Caco-2 (cell line): ENCODE data around the gene NIM1K. TPM values are rescaled to one million over a fixed set of nuclear protein-coding genes. Genes with fewer than 3 reads are reported as not detected.

Experiments
- BruUV-seq: library from RNA; stranded (reverse); fragments of 400-500 nt; replicated peaks from 2 replicates; lab custom pipeline; 2021; lab: Mats Ljungman, UMichigan
- CTCF ChIA-PET: fragments of 300-600 bp; sonication (Branson Sonifier 250); formaldehyde crosslinking; loops from one replicate; lab custom pipeline; 2022; ENCODE audit warnings: antibody characterized with exemption; lab: Charles Lee
- POLR2A ChIA-PET: fragments of 300-600 bp; sonication (Branson Sonifier 250); formaldehyde crosslinking; loops from one replicate; lab custom pipeline; 2022; ENCODE audit warnings: antibody characterized with exemption; lab: Charles Lee
- DNase-seq, 2 experiments: peaks; one replicate each; pipeline versions ENCODE4 v3.0.0 to v3.0.0-alpha.2; 2020 to 2022
- H3K27me3 ChIP-seq: replicated peaks from 2 replicates; pipeline ENCODE4 v1.6.0; 2011; ENCODE audit warnings: low read length; ENCODE audit not compliant: control insufficient read depth, insufficient read depth
- H3K36me3 ChIP-seq: 2 replicates; pipeline ENCODE4 v1.5.1; 2011; ENCODE audit warnings: low read length; ENCODE audit not compliant: control insufficient read depth, insufficient read depth
- H3K4me1 ChIP-seq: fragments of 250-450 bp; sonication (Bioruptor Pico); 2 replicates; pipeline ENCODE4 v1.5.1; 2020; ENCODE audit warnings: mild to moderate bottlenecking
- H3K4me3 ChIP-seq: 2 replicates; pipeline ENCODE4 v1.5.1; 2011; ENCODE audit warnings: low read depth, mild to moderate bottlenecking, control low read depth, low read length
- H3K9me3 ChIP-seq: fragments of 250-450 bp; sonication (Bioruptor Pico); 2 replicates; pipeline ENCODE4 v1.5.1; 2020; ENCODE audit warnings: mild to moderate bottlenecking, moderate library complexity
- H3K27ac Mint-ChIP-seq: one replicate; pipeline ENCODE4 v1.8.0; 2022; ENCODE audit warnings: mixed read lengths; ENCODE audit not compliant: unreplicated experiment
- H3K27me3 Mint-ChIP-seq: one replicate; pipeline ENCODE4 v1.8.0; 2022; ENCODE audit warnings: mixed read lengths; ENCODE audit not compliant: insufficient read depth, unreplicated experiment
- H3K36me3 Mint-ChIP-seq: one replicate; pipeline ENCODE4 v1.8.0; 2022; ENCODE audit warnings: mild to moderate bottlenecking, mixed read lengths; ENCODE audit not compliant: insufficient read depth, unreplicated experiment
- H3K4me1 Mint-ChIP-seq: one replicate; pipeline ENCODE4 v1.8.0; 2022; ENCODE audit warnings: low read depth, mixed read lengths; ENCODE audit not compliant: unreplicated experiment
- H3K4me3 Mint-ChIP-seq: one replicate; pipeline ENCODE4 v1.8.0; 2022; ENCODE audit warnings: mild to moderate bottlenecking, moderate library complexity, mixed read lengths; ENCODE audit not compliant: unreplicated experiment
- H3K9me3 Mint-ChIP-seq: one replicate; pipeline ENCODE4 v1.8.0; 2022; ENCODE audit warnings: mixed read lengths; ENCODE audit not compliant: unreplicated experiment
- intact Hi-C: fragments of 100-400 bp; cut with micrococcal nuclease; formaldehyde crosslinking; loops from one replicate; pipeline ENCODE4 v1.10.0; 2022; ENCODE audit not compliant: unreplicated experiment
- total RNA-seq: library from RNA; stranded (reverse); gene quantifications from 2 replicates; pipeline ENCODE4 v1.2.3, GENCODE V29; 2022
- TF ChIP-seq, protein P1 (sequence below), 2 experiments: fragments of 200-600 bp in 1 of 2; IDR thresholded peaks; 1 replicate in 1 of 2; 2 replicates in 1 of 2; pipeline versions ENCODE4 v1.5.1 to v1.8.0; 2011 to 2022; ENCODE audit warnings: antibody characterized with exemption in 1 of 2, control low read depth in 1 of 2, inconsistent platforms in 1 of 2, low read depth in 1 of 2, low read length in 1 of 2, mild to moderate bottlenecking in 1 of 2, moderate library complexity in 1 of 2; ENCODE audit not compliant: insufficient read depth in 1 of 2, severe bottlenecking in 1 of 2, unreplicated experiment in 1 of 2

Gene NIM1K
- total RNA-seq, 1 experiment from 2014 or later, result not detected

DNA sequence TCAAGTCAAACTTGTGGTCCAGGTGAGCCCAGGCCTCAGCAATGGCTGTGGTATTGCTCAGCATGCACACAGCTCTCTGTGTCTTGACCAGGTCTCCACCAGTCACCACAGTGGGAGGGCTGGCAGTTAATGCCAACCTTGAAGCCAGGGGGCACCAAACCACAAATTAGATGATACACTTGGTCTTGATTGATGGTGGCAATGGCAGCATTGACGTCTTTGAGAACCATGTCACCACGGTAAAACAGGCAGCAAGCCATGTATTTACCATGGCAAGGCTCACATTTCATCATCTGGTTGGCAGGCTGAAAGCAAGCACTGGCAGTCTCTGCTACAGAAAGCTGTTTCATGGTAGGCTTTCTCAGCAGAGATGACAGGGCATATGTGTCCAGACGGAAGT lies 40.0 kb downstream of the NIM1K start:
- Mint-ChIP-seq H3K4me1 (no peaks in the 10 kb centered on the region), H3K36me3 (no peaks in the 10 kb centered on the region), H3K4me3 (no peak overlapping the region), H3K27me3 (no peaks in the 10 kb centered on the region), H3K27ac (no peak overlapping the region), H3K9me3 (no peaks in the 10 kb centered on the region)
- intact Hi-C loops, result no loop called here
- CTCF ChIA-PET, result interaction anchor here (1.1 kb wide), 1 partner anchor 158 kb away, joined by 3 read pairs; no protein-coding TSS in a partner anchor
- Histone ChIP-seq H3K4me3 (no peak overlapping the region), H3K9me3 (no peaks in the 10 kb centered on the region), H3K36me3 (no peaks in the 10 kb centered on the region), H3K27me3 (no peaks in the 10 kb centered on the region), H3K4me1 (no peaks in the 10 kb centered on the region)
- TF ChIP-seq, protein P1, sequence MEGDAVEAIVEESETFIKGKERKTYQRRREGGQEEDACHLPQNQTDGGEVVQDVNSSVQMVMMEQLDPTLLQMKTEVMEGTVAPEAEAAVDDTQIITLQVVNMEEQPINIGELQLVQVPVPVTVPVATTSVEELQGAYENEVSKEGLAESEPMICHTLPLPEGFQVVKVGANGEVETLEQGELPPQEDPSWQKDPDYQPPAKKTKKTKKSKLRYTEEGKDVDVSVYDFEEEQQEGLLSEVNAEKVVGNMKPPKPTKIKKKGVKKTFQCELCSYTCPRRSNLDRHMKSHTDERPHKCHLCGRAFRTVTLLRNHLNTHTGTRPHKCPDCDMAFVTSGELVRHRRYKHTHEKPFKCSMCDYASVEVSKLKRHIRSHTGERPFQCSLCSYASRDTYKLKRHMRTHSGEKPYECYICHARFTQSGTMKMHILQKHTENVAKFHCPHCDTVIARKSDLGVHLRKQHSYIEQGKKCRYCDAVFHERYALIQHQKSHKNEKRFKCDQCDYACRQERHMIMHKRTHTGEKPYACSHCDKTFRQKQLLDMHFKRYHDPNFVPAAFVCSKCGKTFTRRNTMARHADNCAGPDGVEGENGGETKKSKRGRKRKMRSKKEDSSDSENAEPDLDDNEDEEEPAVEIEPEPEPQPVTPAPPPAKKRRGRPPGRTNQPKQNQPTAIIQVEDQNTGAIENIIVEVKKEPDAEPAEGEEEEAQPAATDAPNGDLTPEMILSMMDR (IDR thresholded peaks at IDR 0.05; ENCODE audit: insufficient read depth in 1 of 2, low read depth in 1 of 2, low read length in 1 of 2, severe bottlenecking in 1 of 2, unreplicated experiment in 1 of 2), result peak in 1 of 2 experiments; percentile 14
- peak in 1 of 2 experiments; percentile 23 for DNase-seq
- no TSS peak for BruUV-seq
- POLR2A ChIA-PET, result no interaction called here

- ChIA-PET CTCF (interaction anchor here (1.3 kb wide), 1 partner anchor 156 kb away, joined by 3 read pairs; no protein-coding TSS in a partner anchor), POLR2A (no interaction called here)
- intact Hi-C loops, result no loop called here
Observed at GRCh38 chr5:43232943-43233833, 41.2 kb downstream of the NIM1K start.

DNA sequence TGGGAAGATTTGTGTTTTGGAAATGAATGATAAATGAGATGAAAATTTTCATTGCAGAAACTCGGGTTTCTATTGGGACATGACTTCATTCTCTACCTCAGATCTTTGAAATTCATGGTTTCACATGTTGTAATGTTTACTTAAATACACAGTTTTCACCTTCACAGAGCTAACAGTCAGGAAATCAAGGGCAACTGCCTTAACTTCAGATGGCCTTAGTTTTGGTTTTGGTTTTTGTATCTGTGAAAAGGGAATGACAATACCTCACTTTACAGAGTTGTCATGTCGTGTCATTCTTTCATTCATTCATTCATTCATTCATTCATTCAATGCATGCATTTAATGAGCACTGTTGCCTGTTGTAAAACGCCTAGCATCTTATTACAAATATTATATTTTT lies 41.9 kb downstream of the NIM1K start:
- BruUV-seq, result no TSS peak
- Histone ChIP-seq H3K4me3 (no peak overlapping the region), H3K36me3 (no peaks in the 10 kb centered on the region), H3K9me3 (no peaks in the 10 kb centered on the region), H3K27me3 (no peaks in the 10 kb centered on the region), H3K4me1 (no peaks in the 10 kb centered on the region)
- Mint-ChIP-seq H3K9me3 (no peaks in the 10 kb centered on the region), H3K4me3 (no peak overlapping the region), H3K27ac (no peak overlapping the region), H3K36me3 (no peaks in the 10 kb centered on the region), H3K4me1 (no peaks in the 10 kb centered on the region), H3K27me3 (peaks cover 2% of the 10 kb centered on the region)
- DNase-seq, result no peak
- TF ChIP-seq, protein P1 (IDR thresholded peaks at IDR 0.05; ENCODE audit: insufficient read depth in 1 of 2, low read depth in 1 of 2, low read length in 1 of 2, severe bottlenecking in 1 of 2, unreplicated experiment in 1 of 2), result no peak
- ChIA-PET POLR2A (no interaction called here), CTCF (interaction anchor here (1.3 kb wide), 1 partner anchor 156 kb away, joined by 3 read pairs; no protein-coding TSS in a partner anchor)
- intact Hi-C loops, result no loop called here

More at GRCh38 chr5:43232943-43233833, 41.2 kb downstream of the NIM1K start:
- no peak for DNase-seq
- no peaks in the 10 kb centered on the region for H3K27me3 Mint-ChIP-seq
- H3K4me1 Mint-ChIP-seq, result no peaks in the 10 kb centered on the region
- TF ChIP-seq, protein P1 (IDR thresholded peaks at IDR 0.05; ENCODE audit: insufficient read depth in 1 of 2, low read depth in 1 of 2, low read length in 1 of 2, severe bottlenecking in 1 of 2, unreplicated experiment in 1 of 2), result no peak
- H3K27me3 ChIP-seq, result no peaks in the 10 kb centered on the region
- no peak overlapping the region for H3K27ac Mint-ChIP-seq
- no peak overlapping the region for H3K4me3 ChIP-seq
- no peaks in the 10 kb centered on the region for H3K36me3 ChIP-seq
- H3K36me3 Mint-ChIP-seq, result no peaks in the 10 kb centered on the region
- no peak overlapping the region for H3K4me3 Mint-ChIP-seq
- no peaks in the 10 kb centered on the region for H3K9me3 Mint-ChIP-seq
- no peaks in the 10 kb centered on the region for H3K4me1 ChIP-seq
- no peaks in the 10 kb centered on the region for H3K9me3 ChIP-seq
- no TSS peak for BruUV-seq
